GM19099 (cell line): ENCODE measurements around the gene TRIM69.

Source experiments
- POLR2A ChIP-seq: IDR thresholded peaks from 3 replicates; pipeline ENCODE4 v1.6.1; 2011; ENCODE audit warnings: low read depth; ENCODE audit not compliant: insufficient read length; ENCODE audit errors: extremely low read depth

TRIM69 gene

GRCh38 chr15:44736181-44736765, at the start of gene TRIM69:
Gene TRIM69, plus strand, starts transcription at chr15:44736528. Its CDS starts 177 bp downstream, at chr15:44736705.
- peak; percentile 23 for TF ChIP-seq POLR2A

GRCh38 chr15:44692659-44693058, 43.7 kb upstream of the TRIM69 start:
- no peak for TF ChIP-seq POLR2A

GRCh38 chr15:44694416-44694815, 41.9 kb upstream of the TRIM69 start:
- no peak for TF ChIP-seq POLR2A

DNA sequence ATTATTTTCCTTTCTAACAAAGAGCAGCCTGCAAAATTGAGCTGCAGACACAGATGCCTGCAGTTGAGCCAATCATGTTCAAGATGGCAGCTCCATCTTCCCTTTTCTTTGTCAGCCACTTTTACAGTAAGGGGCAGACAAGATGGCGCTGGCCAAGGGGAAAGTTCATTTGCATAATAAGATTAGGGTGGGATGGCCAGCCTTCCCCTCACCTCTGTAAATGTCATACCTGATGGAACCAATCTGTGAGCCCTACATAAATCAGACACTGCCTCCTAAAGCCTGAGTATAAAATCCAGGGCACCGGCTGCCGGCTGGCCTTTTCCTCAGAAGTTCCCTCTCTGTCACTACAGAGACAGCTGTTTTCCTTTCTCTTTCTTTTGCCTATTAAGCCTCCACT, 41.0 kb upstream of the TRIM69 start:
- no peak for TF ChIP-seq POLR2A

DNA sequence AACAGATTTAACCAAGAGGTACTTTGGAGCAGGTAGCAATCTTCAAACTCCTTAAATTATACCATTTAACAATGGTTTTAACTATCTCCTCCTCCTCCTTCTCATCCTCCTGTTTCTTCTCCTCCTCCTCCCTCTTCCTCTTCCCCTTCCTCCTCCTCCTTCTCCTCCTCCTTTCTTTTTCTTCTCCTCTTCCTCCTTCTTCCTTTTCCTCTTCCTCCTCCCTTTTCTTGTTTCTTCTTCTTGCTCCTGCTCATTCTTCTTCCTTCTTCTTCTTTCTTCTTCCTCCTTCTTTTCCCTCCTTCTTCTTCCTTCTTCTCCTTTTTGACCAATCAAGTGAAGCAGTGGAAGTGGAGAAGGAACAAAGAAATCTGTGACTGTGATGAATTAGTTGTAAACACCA, 39.3 kb upstream of the TRIM69 start:
- TF ChIP-seq POLR2A: no peak

DNA sequence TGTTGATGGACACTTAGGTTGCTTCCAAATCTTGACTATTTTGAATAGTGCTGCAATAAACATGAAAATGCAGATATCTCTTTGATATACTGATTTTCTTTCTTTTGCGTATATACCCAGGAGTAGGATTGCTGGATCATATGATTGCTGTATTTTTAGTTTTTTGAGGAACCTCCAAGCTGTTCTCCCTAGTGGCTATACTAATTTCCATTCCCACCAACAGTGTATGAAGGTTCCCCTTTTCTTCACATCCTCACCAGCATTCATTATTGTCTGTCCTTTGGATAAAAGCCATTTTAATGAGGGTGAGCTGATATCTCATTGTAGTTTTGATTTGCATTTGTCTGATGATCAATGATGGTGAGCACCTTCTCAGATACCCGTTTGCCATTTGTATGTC, 37.7 kb upstream of the TRIM69 start:
- TF ChIP-seq POLR2A: no peak

GRCh38 chr15:44705986-44706385, 30.3 kb upstream of the TRIM69 start:
- TF ChIP-seq POLR2A: no peak

DNA sequence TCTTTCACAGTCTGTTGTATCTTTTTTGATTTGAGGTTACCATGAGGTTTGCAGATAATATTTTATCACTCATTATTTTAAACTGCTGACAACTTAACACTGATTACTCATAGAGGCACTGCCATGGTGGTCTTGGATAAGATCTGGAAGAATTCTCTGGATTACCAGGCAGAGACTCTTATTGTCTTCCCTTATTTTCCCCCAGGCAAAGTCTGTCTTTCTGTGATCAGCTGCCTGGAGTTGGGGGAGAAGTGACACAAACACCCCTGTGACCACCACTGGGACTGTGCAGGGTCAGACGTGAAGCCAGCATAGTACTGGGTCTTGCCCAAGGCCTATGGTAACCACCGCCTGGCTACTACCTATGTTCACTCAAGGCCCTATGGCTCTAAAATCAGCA, 29.9 kb upstream of the TRIM69 start:
- no peak for TF ChIP-seq POLR2A

DNA sequence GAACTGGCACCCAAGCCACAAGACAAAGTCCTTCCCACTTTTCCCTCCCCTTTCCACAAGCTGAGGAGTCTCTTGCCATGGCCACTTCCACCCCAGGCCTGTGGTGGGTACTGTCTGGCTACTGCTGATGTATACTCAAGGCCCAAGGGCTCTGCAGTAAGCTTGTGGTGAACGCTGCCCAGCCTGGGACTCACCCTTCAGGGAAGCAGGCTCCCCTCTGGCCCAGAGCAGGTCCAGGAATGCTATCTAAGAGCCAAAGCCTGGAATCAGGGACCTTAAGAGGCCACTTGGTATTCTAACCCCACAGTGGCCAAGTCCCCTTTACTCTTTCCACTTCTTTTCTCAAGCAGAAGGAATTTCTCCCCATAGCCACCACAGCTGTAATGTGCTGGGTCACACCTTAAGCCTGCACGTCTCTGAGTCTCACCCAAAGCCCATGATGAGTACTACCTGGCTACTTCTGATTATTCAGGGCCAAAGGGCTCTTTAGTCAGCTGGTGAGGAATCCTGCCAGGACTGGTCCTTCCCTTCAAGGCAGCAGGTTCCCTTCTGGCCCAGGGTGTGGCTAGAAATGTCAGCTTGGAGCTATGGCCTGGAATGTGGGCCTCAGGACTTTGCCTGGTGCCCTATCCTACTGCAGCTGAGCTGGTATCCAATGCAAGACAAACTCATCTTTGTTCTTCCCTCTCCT, 29.2 kb upstream of the TRIM69 start:
- no peak for TF ChIP-seq POLR2A

GRCh38 chr15:44710236-44711095, 25.9 kb upstream of the TRIM69 start:
- TF ChIP-seq POLR2A: peak; percentile 58

- TF ChIP-seq POLR2A: peak; percentile 100
These were observed 25.1 kb upstream of the TRIM69 start, which contains the start of the genes B2M and PATL2 for GRCh38 chr15:44711096-44711742. Gene B2M, plus strand, starts transcription at chr15:44711517. Its CDS starts 30 bp downstream, at chr15:44711547. Gene PATL2, minus strand, starts transcription at chr15:44711323. Its CDS starts 34,833 bp downstream, at chr15:44676490.

GRCh38 chr15:44711743-44712345, 24.5 kb upstream of the TRIM69 start:
- no peak for TF ChIP-seq POLR2A

DNA sequence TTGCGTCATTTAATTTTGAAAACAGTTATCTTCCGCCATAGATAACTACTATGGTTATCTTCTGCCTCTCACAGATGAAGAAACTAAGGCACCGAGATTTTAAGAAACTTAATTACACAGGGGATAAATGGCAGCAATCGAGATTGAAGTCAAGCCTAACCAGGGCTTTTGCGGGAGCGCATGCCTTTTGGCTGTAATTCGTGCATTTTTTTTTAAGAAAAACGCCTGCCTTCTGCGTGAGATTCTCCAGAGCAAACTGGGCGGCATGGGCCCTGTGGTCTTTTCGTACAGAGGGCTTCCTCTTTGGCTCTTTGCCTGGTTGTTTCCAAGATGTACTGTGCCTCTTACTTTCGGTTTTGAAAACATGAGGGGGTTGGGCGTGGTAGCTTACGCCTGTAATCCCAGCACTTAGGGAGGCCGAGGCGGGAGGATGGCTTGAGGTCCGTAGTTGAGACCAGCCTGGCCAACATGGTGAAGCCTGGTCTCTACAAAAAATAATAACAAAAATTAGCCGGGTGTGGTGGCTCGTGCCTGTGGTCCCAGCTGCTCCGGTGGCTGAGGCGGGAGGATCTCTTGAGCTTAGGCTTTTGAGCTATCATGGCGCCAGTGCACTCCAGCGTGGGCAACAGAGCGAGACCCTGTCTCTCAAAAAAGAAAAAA, 23.9 kb upstream of the TRIM69 start:
- TF ChIP-seq POLR2A: peak; percentile 23
